ENCODE data around the gene MRPL52.

DNA sequence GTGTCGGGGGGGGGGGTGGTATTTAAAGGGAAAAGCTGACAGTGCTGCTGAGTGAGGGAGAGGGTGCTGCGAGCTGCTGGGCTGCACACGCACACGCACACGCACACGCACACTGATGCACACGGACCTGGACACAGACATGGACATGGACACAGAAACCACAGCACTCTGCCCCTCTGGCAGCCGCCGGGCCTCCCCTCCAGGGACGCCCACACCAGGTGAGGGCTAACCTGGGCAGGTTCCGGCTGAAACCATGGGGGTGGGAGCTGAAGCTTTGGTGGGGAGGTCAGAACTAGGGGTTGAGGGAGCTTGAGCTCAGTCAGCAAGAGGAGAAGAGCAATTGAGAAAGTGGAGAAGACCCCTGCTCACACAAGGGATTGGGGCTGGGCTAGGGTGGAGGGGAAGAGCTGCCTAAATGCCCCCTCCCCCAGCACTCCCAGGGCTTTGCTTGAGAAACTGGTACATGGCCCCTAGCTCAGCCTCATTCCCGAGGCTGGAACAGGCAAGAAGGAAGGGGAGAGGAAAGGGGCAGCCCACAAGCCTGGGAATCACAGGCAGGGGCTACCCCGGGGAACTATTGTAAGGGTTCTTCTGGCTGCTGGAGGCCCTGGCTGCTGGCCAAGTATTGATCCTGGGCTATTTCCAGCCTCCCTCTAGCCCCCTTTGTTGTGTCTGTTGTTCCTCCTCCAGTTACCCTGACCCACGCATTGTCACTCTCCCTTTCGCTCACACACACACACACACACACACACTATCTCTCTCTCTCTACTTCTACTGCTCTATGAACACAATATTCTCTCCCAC is 53.7 kb downstream of the MRPL52 start, which contains the start of gene REM2:
- TF ChIP-seq, protein P1, sequence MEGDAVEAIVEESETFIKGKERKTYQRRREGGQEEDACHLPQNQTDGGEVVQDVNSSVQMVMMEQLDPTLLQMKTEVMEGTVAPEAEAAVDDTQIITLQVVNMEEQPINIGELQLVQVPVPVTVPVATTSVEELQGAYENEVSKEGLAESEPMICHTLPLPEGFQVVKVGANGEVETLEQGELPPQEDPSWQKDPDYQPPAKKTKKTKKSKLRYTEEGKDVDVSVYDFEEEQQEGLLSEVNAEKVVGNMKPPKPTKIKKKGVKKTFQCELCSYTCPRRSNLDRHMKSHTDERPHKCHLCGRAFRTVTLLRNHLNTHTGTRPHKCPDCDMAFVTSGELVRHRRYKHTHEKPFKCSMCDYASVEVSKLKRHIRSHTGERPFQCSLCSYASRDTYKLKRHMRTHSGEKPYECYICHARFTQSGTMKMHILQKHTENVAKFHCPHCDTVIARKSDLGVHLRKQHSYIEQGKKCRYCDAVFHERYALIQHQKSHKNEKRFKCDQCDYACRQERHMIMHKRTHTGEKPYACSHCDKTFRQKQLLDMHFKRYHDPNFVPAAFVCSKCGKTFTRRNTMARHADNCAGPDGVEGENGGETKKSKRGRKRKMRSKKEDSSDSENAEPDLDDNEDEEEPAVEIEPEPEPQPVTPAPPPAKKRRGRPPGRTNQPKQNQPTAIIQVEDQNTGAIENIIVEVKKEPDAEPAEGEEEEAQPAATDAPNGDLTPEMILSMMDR (IDR thresholded peaks at IDR 0.05), result no peak
- TF ChIP-seq EP300 (IDR thresholded peaks at IDR 0.05), result no peak
